ENCODE measurements around the gene SHISA6. TPM values are rescaled to one million over a fixed set of nuclear protein-coding genes. Genes with fewer than 3 reads are reported as not detected.

The SHISA6 gene
- total RNA-seq, 2 donors from 2014 or later: 0.26 to 0.62 TPM

GRCh38 chr17:11252146-11252545 lies 11.1 kb downstream of the SHISA6 start:
- ATAC-seq: no peak
- DNase-seq: no peak
- intact Hi-C loops (cut with DNase I): no loop called here

- DNase-seq: no peak
- intact Hi-C loops (cut with DNase I): no loop called here
- ATAC-seq: no peak
Observed at GRCh38 chr17:11256877-11257276, 15.9 kb downstream of the SHISA6 start.

- intact Hi-C loops (cut with DNase I): no loop called here
- ATAC-seq (no peak), DNase-seq (no peak)
Observed at GRCh38 chr17:11264183-11264871, 23.3 kb downstream of the SHISA6 start.

- intact Hi-C loops (cut with DNase I): no loop called here
- DNase-seq (no peak), ATAC-seq (no peak)
Observed at GRCh38 chr17:11267999-11268575, 27.1 kb downstream of the SHISA6 start.

GRCh38 chr17:11269210-11269609 lies 28.2 kb downstream of the SHISA6 start:
- DNase-seq: no peak
- ATAC-seq: no peak
- intact Hi-C loops (cut with DNase I): no loop called here

GRCh38 chr17:11272191-11272590 lies 31.2 kb downstream of the SHISA6 start:
- intact Hi-C loops (cut with DNase I): no loop called here
- no peak for ATAC-seq

GRCh38 chr17:11273596-11273995 lies 32.6 kb downstream of the SHISA6 start:
- DNase-seq (no peak), ATAC-seq (no peak)
- intact Hi-C loops (cut with DNase I): no loop called here

More at GRCh38 chr17:11272191-11272590, 31.2 kb downstream of the SHISA6 start:
- no peak for DNase-seq

GRCh38 chr17:11274106-11274505 lies 33.1 kb downstream of the SHISA6 start:
- no peak for ATAC-seq
- DNase-seq: no peak
- intact Hi-C loops (cut with DNase I): no loop called here

- DNase-seq (no peak), ATAC-seq (no peak)
- intact Hi-C loops (cut with DNase I): no loop called here
Observed at GRCh38 chr17:11276486-11276885, 35.5 kb downstream of the SHISA6 start.

- DNase-seq: no peak
- ATAC-seq: no peak
- intact Hi-C loops (cut with DNase I): no loop called here
Observed at GRCh38 chr17:11278186-11278991, 37.4 kb downstream of the SHISA6 start.

- intact Hi-C loops (cut with DNase I): no loop called here
- no peak for ATAC-seq
- no peak for DNase-seq
Observed at GRCh38 chr17:11278992-11279270, 37.9 kb downstream of the SHISA6 start.

- intact Hi-C loops (cut with DNase I): no loop called here
- DNase-seq (no peak), ATAC-seq (no peak)
Observed at GRCh38 chr17:11279776-11280344, 38.8 kb downstream of the SHISA6 start.

- intact Hi-C loops (cut with DNase I): no loop called here
- DNase-seq (no peak), ATAC-seq (no peak)
Observed at GRCh38 chr17:11282586-11282985, 41.6 kb downstream of the SHISA6 start.

- no peak for ATAC-seq
- DNase-seq: no peak
- intact Hi-C loops (cut with DNase I): no loop called here
Observed at GRCh38 chr17:11284811-11285210, 43.8 kb downstream of the SHISA6 start.

GRCh38 chr17:11285946-11286345 lies 44.9 kb downstream of the SHISA6 start:
- intact Hi-C loops (cut with DNase I): no loop called here
- DNase-seq (no peak), ATAC-seq (no peak)

- DNase-seq: no peak
- intact Hi-C loops (cut with DNase I): no loop called here
- no peak for ATAC-seq
Observed at GRCh38 chr17:11287791-11288190, 46.8 kb downstream of the SHISA6 start.

GRCh38 chr17:11290814-11291213 lies 49.8 kb downstream of the SHISA6 start:
- ATAC-seq (no peak), DNase-seq (no peak)
- intact Hi-C loops (cut with DNase I): no loop called here

- intact Hi-C loops (cut with DNase I): no loop called here
- ATAC-seq: no peak
- DNase-seq: no peak
Observed at GRCh38 chr17:11292491-11292890, 51.5 kb downstream of the SHISA6 start.

- DNase-seq: no peak
- intact Hi-C loops (cut with DNase I): no loop called here
- ATAC-seq: no peak
Observed at GRCh38 chr17:11293480-11293879, 52.5 kb downstream of the SHISA6 start.

- intact Hi-C loops (cut with DNase I): no loop called here
- ATAC-seq: no peak
- DNase-seq: no peak
Observed at GRCh38 chr17:11294826-11295225, 53.8 kb downstream of the SHISA6 start.
